K562 (cell line): ENCODE measurements around the gene ITPK1. TPM values are rescaled to one million over a fixed set of nuclear protein-coding genes. Genes with fewer than 3 reads are reported as not detected.

ENCODE experiments used
- ATAC-seq: fragments of 200-7000 bp; cut with Tn5 transposase; 3 replicates; pipeline ENCODE4 v1.9.1; 2020; ENCODE audit warnings: moderate library complexity
- BruUV-seq: library from RNA; stranded (reverse); fragments of 400-500 nt; replicated peaks from 2 replicates; lab custom pipeline; 2021; lab: Mats Ljungman, UMichigan
- CTCF ChIA-PET: fragments of 300-600 bp; formaldehyde crosslinking; extraction: SDS; loops from one replicate; lab custom pipeline; 2021; ENCODE audit warnings: low intra/inter-chr PET ratio; lab: Yijun Ruan, JAX
- POLR2A ChIA-PET: fragments of 300-600, 350-650 bp; sonication (Branson Sonifier 250); formaldehyde crosslinking; extraction: SDS; loops from one replicate; lab custom pipeline; 2021; ENCODE audit warnings: antibody characterized with exemption, inconsistent platforms; lab: Yijun Ruan, JAX
- DNase-seq, 4 experiments: peaks; one replicate each; pipeline versions ENCODE4 v3.0.0 to v3.0.0-alpha.2; 2011 to 2018; ENCODE audit warnings: low spot score in 3 of 4, mixed read lengths in 3 of 4; ENCODE audit errors: extremely low read depth in 1 of 4
- FAIRE-seq: peaks from 2 replicates; lab custom pipeline; 2011; peaks lifted over from hg19 to GRCh38; lab: Jason Lieb, UNC
- H2AFZ ChIP-seq: 2 replicates; pipeline ENCODE4 v1.6.0; 2011; ENCODE audit warnings: low read depth, low read length, control low read depth, inconsistent platforms
- H3K27ac ChIP-seq: fragments of 200-600 bp; 3 replicates; pipeline ENCODE4 v1.8.0; 2011; ENCODE audit warnings: low read depth, mild to moderate bottlenecking, control low read depth, inconsistent platforms, low read length, moderate library complexity, mixed read lengths; ENCODE audit errors: extremely low read depth
- H3K27me3 ChIP-seq, 2 experiments: fragments of 300-600 bp in 1 of 2; 2 replicates in 1 of 2; 3 replicates in 1 of 2; pipeline versions ENCODE4 v1.6.0 to v1.8.0; 2011; ENCODE audit warnings: inconsistent platforms in 2 of 2, low read length in 2 of 2, mild to moderate bottlenecking in 1 of 2, mixed read lengths in 1 of 2, moderate library complexity in 1 of 2; ENCODE audit not compliant: control insufficient read depth in 2 of 2, insufficient read depth in 2 of 2
- H3K36me3 ChIP-seq: fragments of 300-600 bp; 3 replicates; pipeline ENCODE4 v1.8.0; 2011; ENCODE audit warnings: mild to moderate bottlenecking, low read length, inconsistent platforms; ENCODE audit not compliant: control insufficient read depth, insufficient read depth
- H3K4me1 ChIP-seq, 2 experiments: fragments of 200-600 bp in 1 of 2; replicated peaks in 1 of 2; 2 replicates in 1 of 2; 3 replicates in 1 of 2; pipeline versions ENCODE4 v1.5.1 to v1.8.0; 2011; ENCODE audit warnings: inconsistent platforms in 2 of 2, low read length in 2 of 2, mild to moderate bottlenecking in 1 of 2, mixed read lengths in 1 of 2, moderate library complexity in 1 of 2; ENCODE audit not compliant: control insufficient read depth in 2 of 2, insufficient read depth in 2 of 2
- H3K4me2 ChIP-seq: 2 replicates; pipeline ENCODE4 v1.6.1; 2011; ENCODE audit warnings: low read length, control low read depth, inconsistent platforms, mixed read lengths; ENCODE audit not compliant: insufficient read depth
- H3K4me3 ChIP-seq: fragments of 200-600 bp; sonication (generic), shearing (Covaris generic); 2 replicates; pipeline ENCODE4 v1.5.1; 2016; ENCODE audit warnings: control low read depth, inconsistent platforms
- H3K79me2 ChIP-seq: fragments of 200-600 bp; 3 replicates; pipeline ENCODE4 v1.8.0; 2011; ENCODE audit warnings: low read length, inconsistent platforms; ENCODE audit not compliant: control insufficient read depth, insufficient read depth
- H3K9ac ChIP-seq, 2 experiments: 2 replicates each; pipeline versions ENCODE4 v1.6.0 to v1.6.1; 2011; ENCODE audit warnings: low read depth in 2 of 2, low read length in 2 of 2, control low read depth in 1 of 2, inconsistent platforms in 1 of 2, mild to moderate bottlenecking in 1 of 2, mixed read lengths in 1 of 2; ENCODE audit not compliant: insufficient read depth in 1 of 2
- H3K9me1 ChIP-seq: one replicate; pipeline ENCODE4 v1.6.0; 2011; ENCODE audit warnings: inconsistent platforms, mild to moderate bottlenecking, low read length, moderate library complexity; ENCODE audit not compliant: control insufficient read depth, insufficient read depth
- H3K9me3 ChIP-seq: replicated peaks from 2 replicates; pipeline ENCODE4 v1.5.1; 2011; ENCODE audit warnings: low read depth, low read length, inconsistent platforms; ENCODE audit not compliant: control insufficient read depth, insufficient read depth
- H4K20me1 ChIP-seq: replicated peaks from 2 replicates; pipeline ENCODE4 v1.6.1; 2011; ENCODE audit warnings: low read length, inconsistent platforms, mixed read lengths; ENCODE audit not compliant: control insufficient read depth, insufficient read depth
- ARID2 ChIP-seq: fragments of 450-650 bp; IDR thresholded peaks from 2 replicates; pipeline ENCODE4 v1.6.1; 2017; ENCODE audit warnings: antibody characterized with exemption, mild to moderate bottlenecking
- CTCF ChIP-seq, 3 experiments: IDR thresholded peaks in 2 of 3; conservative IDR thresholded peaks in 1 of 3; 2 replicates each; pipeline ENCODE4 v1.5.1; 2011 to 2012; ENCODE audit warnings: low read length in 3 of 3, mild to moderate bottlenecking in 3 of 3, control low read depth in 2 of 3, improper control_type of control experiment in 1 of 3, inconsistent platforms in 1 of 3, low read depth in 1 of 3, mixed read lengths in 1 of 3, moderate library complexity in 1 of 3; ENCODE audit not compliant: insufficient read depth in 2 of 3
- ETS2 ChIP-seq: IDR thresholded peaks from 2 replicates; pipeline ENCODE4 v1.6.1; 2016; ENCODE audit warnings: borderline replicate concordance, missing genetic modification characterization, mild to moderate bottlenecking, moderate library complexity, missing compliant biosample characterization; ENCODE audit not compliant: poor library complexity, severe bottlenecking
- FOSL1 ChIP-seq: fragments of 200-800 bp; sonication (Bioruptor generic); conservative IDR thresholded peaks from 2 replicates; pipeline ENCODE4 v1.6.1; 2016; ENCODE audit warnings: missing genetic modification characterization, missing compliant biosample characterization
- GABPA ChIP-seq: fragments of 200-800 bp; sonication (Bioruptor generic); conservative IDR thresholded peaks from 2 replicates; pipeline ENCODE4 v1.6.1; 2016; ENCODE audit warnings: low read depth, missing genetic modification characterization, missing compliant biosample characterization
- HCFC1 ChIP-seq: IDR thresholded peaks from 2 replicates; pipeline ENCODE4 v1.6.1; 2012; ENCODE audit warnings: low read depth, low read length, improper control_type of control experiment
- MCM5 ChIP-seq: fragments of 450-650 bp; IDR thresholded peaks from 2 replicates; pipeline ENCODE4 v1.6.1; 2016; ENCODE audit warnings: low read depth
- NFATC3 ChIP-seq: fragments of 450-650 bp; IDR thresholded peaks from 2 replicates; pipeline ENCODE4 v1.6.1; 2017; ENCODE audit warnings: mild to moderate bottlenecking
- PBX2 ChIP-seq, 2 experiments: IDR thresholded peaks in 1 of 2; conservative IDR thresholded peaks in 1 of 2; 2 replicates each; pipeline ENCODE4 v1.6.1; 2016; ENCODE audit warnings: low read depth in 2 of 2, mild to moderate bottlenecking in 1 of 2, missing compliant biosample characterization in 1 of 2, missing genetic modification characterization in 1 of 2, moderate library complexity in 1 of 2
- RBFOX2 ChIP-seq: fragments of 200-400 bp; formaldehyde crosslinking; IDR thresholded peaks from 2 replicates; pipeline ENCODE4 v1.6.1; 2017; ENCODE audit warnings: low read depth, mild to moderate bottlenecking, low read length, moderate library complexity
- SMARCB1 ChIP-seq: IDR thresholded peaks from 2 replicates; pipeline ENCODE4 v1.6.1; 2011; ENCODE audit warnings: improper control_type of control experiment, low read depth; ENCODE audit not compliant: insufficient read length
- TRIM24 ChIP-seq, 2 experiments: fragments of 450-650 bp; IDR thresholded peaks; 2 replicates each; pipeline ENCODE4 v1.6.1; 2016
- ZNF77 ChIP-seq: fragments of 250-450 bp; sonication (Bioruptor Pico); IDR thresholded peaks from 2 replicates; pipeline ENCODE4 v1.5.0; 2020
- WGBS: fragments of 100-300 bp; shearing (Covaris generic); methylation state at CpG from one replicate; pipeline ENCODE4 v1.1.6; 2016; ENCODE audit warnings: low coverage, mixed read lengths; ENCODE audit not compliant: insufficient coverage; ENCODE audit errors: missing lambda C conversion rate; 5-methylcytosine and 5-hydroxymethylcytosine counted together
- in situ Hi-C: fragments of 300-500 bp; cut with MboI; formaldehyde crosslinking; loops from 4 replicates; pipeline ENCODE4 v1.15.0; 2018; ENCODE audit warnings: inconsistent platforms, mixed read lengths
- intact Hi-C: fragments of 100-400 bp; cut with micrococcal nuclease; formaldehyde crosslinking; loops from 2 replicates; pipeline ENCODE4 v1.14.2; 2022
- polyA plus RNA-seq, 8 experiments: library from polyadenylated mRNA; depleted of rRNA in 4 of 8; stranded (reverse) in 5 of 8; unstranded in 3 of 8; fragments of >200 nt; fragmentation: Nextera tagmentation in 2 of 8; fragmentation: Illumina TruSeq in 1 of 8; extraction: Ambion mirVana in 2 of 8; extraction: Trizol in 1 of 8; gene quantifications; 2 replicates each; pipeline versions ENCODE4 v1.2.1 to v1.2.3, GENCODE V29; 2011 to 2014; ENCODE audit warnings: inconsistent platforms in 1 of 8, missing spikeins in 1 of 8
- total RNA-seq, 7 experiments: library from RNA; depleted of rRNA in 6 of 7; stranded (reverse); fragments of >200 nt in 6 of 7; fragmentation: Illumina TruSeq in 2 of 7; extraction: Trizol in 2 of 7; gene quantifications; 2 replicates each; pipeline versions ENCODE4 v1.2.1 to v1.2.3, GENCODE V29; 2011 to 2021; ENCODE audit warnings: low replicate concordance in 1 of 7

Gene ITPK1
- total and polyA plus RNA-seq, 9 of the 15 experiments (the other 6 are each of a cell fraction or from before 2014, with no cell fraction given): 1.2 to 39.2 (median 23.0) TPM

DNA sequence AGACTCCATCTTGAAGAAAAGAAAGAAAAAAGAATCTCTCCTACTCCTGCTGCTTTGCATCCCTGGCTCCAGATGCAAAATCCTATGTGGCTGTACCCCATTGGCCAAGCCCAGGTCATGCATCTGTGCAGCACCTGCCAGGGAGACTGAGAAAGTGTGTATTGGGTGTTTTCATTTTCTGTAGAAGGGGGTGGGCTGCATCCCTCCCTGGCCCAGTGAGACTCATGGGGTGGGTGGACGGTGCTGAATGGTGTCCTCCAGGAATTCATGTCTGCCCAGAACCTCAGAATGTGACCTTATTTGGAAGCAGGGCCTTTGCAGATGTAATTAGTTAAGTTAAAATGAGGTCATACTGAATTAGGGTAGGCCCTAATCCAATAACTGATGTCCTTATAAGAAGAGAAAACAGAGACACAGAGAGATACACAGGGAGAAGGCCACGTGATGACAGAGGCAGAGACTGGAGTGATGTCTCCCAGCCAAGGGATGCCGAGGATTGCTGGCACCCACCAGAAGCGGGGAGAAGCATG, 45.8 kb upstream of the ITPK1 start:
- no peak overlapping the region for H2AFZ ChIP-seq
- no peak overlapping the region for H3K9ac ChIP-seq
- DNase-seq: no peak
- TF ChIP-seq SMARCB1: no peak
- TF ChIP-seq GABPA (tag): no peak
- no peak for TF ChIP-seq FOSL1 (tag)
- no peak for TF ChIP-seq CTCF (IDR thresholded peaks at IDR 0.05 in 2 of 3, conservative IDR thresholded peaks at IDR 0.05 in 1 of 3; ENCODE audit: insufficient read depth in 2 of 3, low read depth in 1 of 3, low read length in 3 of 3)
- TF ChIP-seq RBFOX2: no peak
- TF ChIP-seq TRIM24 (IDR thresholded peaks at IDR 0.05): no peak
- no peak for TF ChIP-seq PBX2 (CRISPR knock-in tag; IDR thresholded peaks at IDR 0.05; ENCODE audit: low read depth)
- TF ChIP-seq PBX2 (tag; conservative IDR thresholded peaks at IDR 0.05; ENCODE audit: low read depth): no peak
- TF ChIP-seq MCM5: no peak
- TF ChIP-seq ETS2 (tag): no peak
- no peak for TF ChIP-seq HCFC1
- no peak for TF ChIP-seq NFATC3
- TF ChIP-seq ARID2: no peak
- no peak for TF ChIP-seq ZNF77 (CRISPR knock-in tag)
- TF ChIP-seq, all 486 proteins: peak for 0
- Histone ChIP-seq H3K79me2 (no peaks in the 10 kb centered on the region), H4K20me1 (no peaks in the 10 kb centered on the region), H3K4me2 (no peak overlapping the region), H3K36me3 (no peaks in the 10 kb centered on the region), H3K27ac (no peak overlapping the region), H3K4me1 (no peaks in the 10 kb centered on the region; a peak in 1 of 5 replicates), H3K9me3 (no peaks in the 10 kb centered on the region), H3K27me3 (no peaks in the 10 kb centered on the region), H3K9me1 (no peaks in the 10 kb centered on the region), H3K4me3 (no peak overlapping the region)
- in situ Hi-C loops (no loop called here), intact Hi-C loops (no loop called here)
- WGBS: 13% methylated on average over 1 of the region's 4 CpGs
- ChIA-PET CTCF (interaction anchor here (2.7 kb wide), 1 partner anchor 48 kb away, joined by 11 read pairs; no protein-coding TSS in a partner anchor), POLR2A (no interaction called here)
- FAIRE-seq: no peak
- no peak for ATAC-seq
- no TSS peak for BruUV-seq
